GM12872 (cell line): ENCODE results near the gene MUC5B.

ENCODE experiments used
- TF ChIP-seq, protein P1 (sequence below): IDR thresholded peaks from 3 replicates; pipeline ENCODE4 v1.5.1; 2011; ENCODE audit warnings: low read depth, mild to moderate bottlenecking, low read length, moderate library complexity; ENCODE audit not compliant: insufficient read depth

Gene MUC5B

DNA sequence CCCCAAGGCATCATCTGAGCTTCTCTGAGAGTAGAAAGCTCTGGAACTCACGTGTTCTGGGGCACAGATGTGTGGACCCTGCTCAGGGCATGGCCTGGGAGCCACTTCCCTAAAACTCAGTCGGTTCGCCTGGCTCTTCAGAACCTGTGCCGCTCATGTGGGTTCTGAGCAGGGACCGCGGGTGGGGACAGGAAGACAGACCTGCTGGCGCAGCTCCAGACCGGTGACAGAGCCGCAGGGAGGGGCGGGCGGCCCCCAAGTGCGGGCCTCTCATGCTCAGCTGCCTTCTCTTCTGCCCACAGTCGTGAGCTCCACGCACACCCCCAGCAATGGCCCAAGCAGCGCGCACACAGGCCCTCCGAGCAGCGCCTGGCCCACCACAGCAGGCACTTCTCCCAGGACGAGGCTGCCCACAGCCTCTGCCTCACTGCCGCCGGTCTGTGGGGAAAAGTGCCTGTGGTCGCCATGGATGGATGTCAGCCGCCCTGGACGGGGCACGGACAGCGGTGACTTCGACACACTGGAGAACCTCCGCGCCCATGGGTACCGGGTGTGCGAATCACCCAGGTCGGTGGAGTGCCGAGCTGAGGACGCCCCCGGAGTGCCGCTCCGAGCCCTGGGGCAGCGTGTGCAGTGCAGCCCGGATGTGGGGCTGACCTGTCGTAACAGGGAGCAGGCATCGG, 40.9 kb upstream of the MUC5B start:
- TF ChIP-seq, protein P1, sequence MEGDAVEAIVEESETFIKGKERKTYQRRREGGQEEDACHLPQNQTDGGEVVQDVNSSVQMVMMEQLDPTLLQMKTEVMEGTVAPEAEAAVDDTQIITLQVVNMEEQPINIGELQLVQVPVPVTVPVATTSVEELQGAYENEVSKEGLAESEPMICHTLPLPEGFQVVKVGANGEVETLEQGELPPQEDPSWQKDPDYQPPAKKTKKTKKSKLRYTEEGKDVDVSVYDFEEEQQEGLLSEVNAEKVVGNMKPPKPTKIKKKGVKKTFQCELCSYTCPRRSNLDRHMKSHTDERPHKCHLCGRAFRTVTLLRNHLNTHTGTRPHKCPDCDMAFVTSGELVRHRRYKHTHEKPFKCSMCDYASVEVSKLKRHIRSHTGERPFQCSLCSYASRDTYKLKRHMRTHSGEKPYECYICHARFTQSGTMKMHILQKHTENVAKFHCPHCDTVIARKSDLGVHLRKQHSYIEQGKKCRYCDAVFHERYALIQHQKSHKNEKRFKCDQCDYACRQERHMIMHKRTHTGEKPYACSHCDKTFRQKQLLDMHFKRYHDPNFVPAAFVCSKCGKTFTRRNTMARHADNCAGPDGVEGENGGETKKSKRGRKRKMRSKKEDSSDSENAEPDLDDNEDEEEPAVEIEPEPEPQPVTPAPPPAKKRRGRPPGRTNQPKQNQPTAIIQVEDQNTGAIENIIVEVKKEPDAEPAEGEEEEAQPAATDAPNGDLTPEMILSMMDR = no peak

DNA sequence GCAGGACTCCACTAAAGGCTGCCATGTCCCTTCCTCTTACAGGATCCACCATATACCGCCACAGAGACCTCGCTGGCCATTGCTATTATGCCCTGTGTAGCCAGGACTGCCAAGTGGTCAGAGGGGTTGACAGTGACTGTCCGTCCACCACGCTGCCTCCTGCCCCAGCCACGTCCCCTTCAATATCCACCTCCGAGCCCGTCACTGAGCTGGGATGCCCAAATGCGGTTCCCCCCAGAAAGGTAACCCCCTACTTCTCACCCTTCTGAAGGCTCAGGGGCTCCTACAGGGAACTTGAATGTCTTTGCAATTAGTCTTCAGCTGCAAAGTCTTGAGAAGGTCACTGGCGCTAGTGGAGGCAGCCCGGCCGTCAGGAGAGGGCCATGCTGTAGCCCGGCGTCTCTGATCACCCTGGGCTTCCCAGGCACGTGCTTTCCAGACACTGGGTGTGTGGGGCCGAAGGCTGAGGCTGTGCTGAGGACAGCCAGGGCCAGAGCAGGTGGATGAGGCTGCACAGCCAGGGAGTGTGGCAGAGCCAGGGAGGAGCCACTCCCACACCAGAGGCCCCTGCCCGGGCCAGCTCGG, 30.0 kb upstream of the MUC5B start:
- TF ChIP-seq, protein P1 = no peak

DNA sequence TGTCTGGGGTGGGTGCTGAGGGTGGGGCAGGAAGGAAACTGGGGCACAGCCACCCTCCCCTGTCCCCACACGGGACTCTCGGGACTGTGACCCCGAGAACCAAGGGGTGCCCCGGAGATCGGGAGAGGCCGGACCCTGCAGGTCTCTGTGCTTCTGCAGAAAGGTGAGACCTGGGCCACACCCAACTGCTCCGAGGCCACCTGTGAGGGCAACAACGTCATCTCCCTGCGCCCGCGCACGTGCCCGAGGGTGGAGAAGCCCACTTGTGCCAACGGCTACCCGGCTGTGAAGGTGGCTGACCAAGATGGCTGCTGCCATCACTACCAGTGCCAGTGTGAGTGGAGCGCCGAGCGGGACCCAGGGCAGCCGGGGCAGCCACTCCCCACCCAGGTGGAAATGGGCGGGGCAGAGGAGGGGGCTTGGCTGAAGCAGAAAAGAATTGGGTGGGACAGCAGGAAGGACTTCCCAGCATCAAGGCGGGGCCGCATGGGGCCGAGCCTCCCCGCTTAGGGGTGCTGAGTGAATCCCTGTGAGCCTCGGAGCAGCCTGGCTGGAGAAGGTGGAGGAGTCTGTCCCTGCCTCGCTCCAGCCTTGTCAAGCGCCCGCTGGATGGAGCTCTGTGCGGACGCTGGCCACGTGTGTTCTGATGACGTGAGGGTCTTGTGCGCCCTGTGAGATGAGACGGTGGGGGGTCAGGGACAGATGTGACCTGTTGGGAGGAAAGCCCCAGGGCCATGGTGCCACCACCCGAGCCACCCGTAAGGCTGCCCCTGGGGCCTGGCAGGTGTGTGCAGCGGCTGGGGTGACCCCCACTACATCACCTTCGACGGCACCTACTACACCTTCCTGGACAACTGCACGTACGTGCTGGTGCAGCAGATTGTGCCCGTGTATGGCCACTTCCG, 29.3 kb upstream of the MUC5B start:
- TF ChIP-seq, protein P1 = no peak

DNA sequence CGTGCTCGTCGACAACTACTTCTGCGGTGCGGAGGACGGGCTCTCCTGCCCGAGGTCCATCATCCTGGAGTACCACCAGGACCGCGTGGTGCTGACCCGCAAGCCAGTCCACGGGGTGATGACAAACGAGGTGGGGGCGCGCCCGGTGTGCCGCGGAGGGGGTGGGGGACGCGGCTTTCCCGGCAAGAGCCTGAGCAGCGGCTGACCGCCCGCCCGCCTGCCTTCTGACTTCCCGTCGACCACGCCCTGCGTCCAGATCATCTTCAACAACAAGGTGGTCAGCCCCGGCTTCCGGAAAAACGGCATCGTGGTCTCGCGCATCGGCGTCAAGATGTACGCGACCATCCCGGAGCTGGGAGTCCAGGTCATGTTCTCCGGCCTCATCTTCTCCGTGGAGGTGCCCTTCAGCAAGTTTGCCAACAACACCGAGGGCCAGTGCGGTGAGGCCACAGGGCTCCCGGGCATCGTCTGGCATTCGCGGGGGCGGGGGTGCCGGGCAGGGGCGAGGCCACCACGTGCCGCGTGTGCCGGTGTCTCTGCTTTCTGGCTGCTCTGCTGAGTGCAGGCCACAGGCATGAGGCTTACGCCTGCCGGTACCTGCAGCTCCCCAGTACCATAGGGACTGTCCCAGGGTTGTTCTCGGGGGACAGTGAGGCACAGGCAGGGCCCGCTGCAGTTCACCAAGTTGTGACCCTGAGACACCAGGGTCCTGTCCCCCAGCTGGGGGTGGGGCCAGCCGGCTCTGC, 28.5 kb upstream of the MUC5B start:
- TF ChIP-seq, protein P1 = no peak

DNA sequence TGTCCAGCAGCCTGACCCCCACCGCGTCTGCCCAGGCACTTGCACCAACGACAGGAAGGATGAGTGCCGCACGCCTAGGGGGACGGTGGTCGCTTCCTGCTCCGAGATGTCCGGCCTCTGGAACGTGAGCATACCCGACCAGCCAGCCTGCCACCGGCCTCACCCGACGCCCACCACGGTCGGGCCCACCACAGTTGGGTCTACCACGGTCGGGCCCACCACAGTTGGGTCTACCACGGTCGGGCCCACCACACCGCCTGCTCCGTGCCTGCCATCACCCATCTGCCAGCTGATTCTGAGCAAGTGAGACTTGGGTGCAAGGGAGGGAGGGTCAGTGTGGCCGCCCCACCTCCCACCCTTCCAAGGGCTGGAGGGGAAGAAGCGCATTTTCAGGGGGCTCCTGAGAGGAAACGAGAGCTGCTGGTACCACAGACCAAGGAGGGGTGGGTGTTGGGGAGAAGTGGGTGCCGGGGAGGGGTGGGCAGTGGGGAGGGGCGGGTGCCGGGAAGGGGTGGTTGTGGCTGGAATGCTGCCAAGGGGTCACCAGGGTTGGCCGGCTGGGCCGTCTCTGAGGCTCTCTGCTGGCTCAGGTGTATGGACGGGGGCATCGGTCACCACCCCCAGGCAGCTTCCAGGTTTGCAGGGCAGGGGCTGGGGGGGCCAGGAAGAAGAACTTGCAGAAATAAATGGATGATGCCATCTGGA, 27.7 kb upstream of the MUC5B start:
- TF ChIP-seq, protein P1 = no peak

DNA sequence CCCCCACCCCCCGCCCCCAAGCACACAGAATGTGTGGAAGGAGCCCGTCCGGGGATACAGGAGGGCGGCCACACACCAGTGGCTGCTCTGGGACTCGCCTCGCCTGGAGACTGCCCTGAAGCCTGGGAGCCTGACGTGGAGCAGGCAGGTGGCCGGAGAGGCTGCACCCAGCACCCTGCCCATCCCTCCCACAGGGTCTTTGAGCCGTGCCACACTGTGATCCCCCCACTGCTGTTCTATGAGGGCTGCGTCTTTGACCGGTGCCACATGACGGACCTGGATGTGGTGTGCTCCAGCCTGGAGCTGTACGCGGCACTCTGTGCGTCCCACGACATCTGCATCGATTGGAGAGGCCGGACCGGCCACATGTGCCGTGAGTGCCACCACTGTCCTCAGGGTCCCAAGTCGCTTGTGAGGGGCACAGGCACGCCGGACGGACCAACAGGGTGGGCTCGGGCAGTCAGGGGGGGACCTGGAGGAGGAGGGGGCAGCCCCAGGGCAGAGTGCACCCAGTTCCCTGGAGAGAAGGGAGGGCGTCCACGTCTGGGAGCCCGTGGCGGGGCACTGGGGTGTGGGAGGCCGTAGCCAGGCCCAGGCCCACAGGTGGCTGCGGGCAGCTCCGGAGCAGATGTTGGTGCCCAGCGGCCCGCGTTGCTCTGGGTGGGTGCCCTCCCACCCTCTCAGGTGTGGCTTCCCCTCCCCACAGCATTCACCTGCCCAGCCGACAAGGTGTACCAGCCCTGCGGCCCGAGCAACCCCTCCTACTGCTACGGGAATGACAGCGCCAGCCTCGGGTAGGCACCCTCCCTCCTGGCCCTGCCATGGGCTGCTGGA, 27.0 kb upstream of the MUC5B start:
- TF ChIP-seq, protein P1 = no peak
